Erythroblast (primary cell): ENCODE data around the gene TMOD2.

Experiments
- GATA1 ChIP-seq: IDR thresholded peaks from 2 replicates; pipeline ENCODE4 v1.6.1; 2011; ENCODE audit warnings: low read depth, mild to moderate bottlenecking, control low read depth, low read length, moderate library complexity
- POLR2A ChIP-seq: IDR thresholded peaks from 2 replicates; pipeline ENCODE4 v1.6.1; 2011; ENCODE audit warnings: mild to moderate bottlenecking, low read length

GRCh38 chr15:51799282-51800252, 48.2 kb downstream of the TMOD2 start:
- TF ChIP-seq POLR2A (no peak), GATA1 (no peak)
